NCI-H226 (cell line): ENCODE data around the gene SDCCAG8.

ENCODE experiments used
- DNase-seq: peaks from one replicate; pipeline ENCODE4 v3.0.0-alpha.2; 2015

The SDCCAG8 gene

GRCh38 chr1:243465738-243466137 is 209.9 kb downstream of the SDCCAG8 start:
- DNase-seq, result no peak

GRCh38 chr1:243469497-243469896 is 213.7 kb downstream of the SDCCAG8 start:
- DNase-seq, result no peak

- DNase-seq, result no peak
Observed at GRCh38 chr1:243470502-243470901, 214.7 kb downstream of the SDCCAG8 start.

- DNase-seq, result no peak
Observed at GRCh38 chr1:243471026-243471685, 215.3 kb downstream of the SDCCAG8 start.

GRCh38 chr1:243471754-243472745 is 216.2 kb downstream of the SDCCAG8 start:
- no peak for DNase-seq

- no peak for DNase-seq
Observed at GRCh38 chr1:243473227-243474135, 217.6 kb downstream of the SDCCAG8 start.

- DNase-seq, result no peak
Observed at GRCh38 chr1:243474136-243474881, 218.5 kb downstream of the SDCCAG8 start.

- DNase-seq, result no peak
Observed at GRCh38 chr1:243474906-243475305, 219.1 kb downstream of the SDCCAG8 start.

GRCh38 chr1:243475966-243476365 is 220.1 kb downstream of the SDCCAG8 start:
- no peak for DNase-seq

- DNase-seq, result no peak
Observed at GRCh38 chr1:243477731-243478290, 222.0 kb downstream of the SDCCAG8 start.

GRCh38 chr1:243481101-243481500 is 225.3 kb downstream of the SDCCAG8 start:
- DNase-seq, result no peak

- peak; percentile 88 for DNase-seq
Observed at GRCh38 chr1:243482141-243483022, 226.5 kb downstream of the SDCCAG8 start.

GRCh38 chr1:243483071-243483771 is 227.4 kb downstream of the SDCCAG8 start:
- no peak for DNase-seq

GRCh38 chr1:243483952-243484351 is 228.1 kb downstream of the SDCCAG8 start:
- DNase-seq, result no peak

- no peak for DNase-seq
Observed at GRCh38 chr1:243487036-243487648, 231.3 kb downstream of the SDCCAG8 start.

GRCh38 chr1:243487649-243488227 is 231.9 kb downstream of the SDCCAG8 start:
- no peak for DNase-seq

GRCh38 chr1:243488459-243489157 is 232.8 kb downstream of the SDCCAG8 start:
- no peak for DNase-seq

GRCh38 chr1:243489158-243489527 is 233.3 kb downstream of the SDCCAG8 start:
- no peak for DNase-seq
